Esophagus (tissue), 2 donors: Measurements from ENCODE around the gene POLRMT. TPM values are rescaled to one million over a fixed set of nuclear protein-coding genes. Genes with fewer than 3 reads are reported as not detected.
"Not testable (repeated sequence)": the region's sequence is repeated elsewhere in the genome, so short reads cannot be mapped to it uniquely, and the experiment has no call there.

Experiments used
- H3K27ac ChIP-seq, 2 donors: one replicate each; pipeline ENCODE4 v1.5.1; 2013; ENCODE audit warnings: low read depth in 2 of 2, mild to moderate bottlenecking in 2 of 2, inconsistent platforms in 1 of 2, low read length in 1 of 2, moderate library complexity in 1 of 2
- H3K27me3 ChIP-seq, 2 donors: one replicate each; pipeline ENCODE4 v1.6.1; 2013; ENCODE audit warnings: low read length in 2 of 2, control low read depth in 1 of 2, mild to moderate bottlenecking in 1 of 2; ENCODE audit not compliant: insufficient read depth in 2 of 2, control insufficient read depth in 1 of 2
- H3K36me3 ChIP-seq, 2 donors: one replicate each; pipeline ENCODE4 v1.6.1; 2013; ENCODE audit warnings: low read length in 1 of 2; ENCODE audit not compliant: control insufficient read depth in 2 of 2, insufficient read depth in 2 of 2
- H3K4me1 ChIP-seq, 2 donors: one replicate each; pipeline ENCODE4 v1.6.1; 2013; ENCODE audit warnings: low read length in 1 of 2; ENCODE audit not compliant: control insufficient read depth in 2 of 2, insufficient read depth in 2 of 2
- H3K4me3 ChIP-seq, 2 donors: one replicate each; pipeline ENCODE4 v1.5.1; 2013; ENCODE audit warnings: low read length in 2 of 2, mild to moderate bottlenecking in 2 of 2, low read depth in 1 of 2, moderate library complexity in 1 of 2
- H3K9me3 ChIP-seq, 2 donors: one replicate each; pipeline ENCODE4 v1.6.1; 2013; ENCODE audit warnings: mild to moderate bottlenecking in 2 of 2, low read depth in 1 of 2, low read length in 1 of 2, moderate library complexity in 1 of 2; ENCODE audit not compliant: control insufficient read depth in 2 of 2, insufficient read depth in 1 of 2
- WGBS, 2 donors: extraction: QIAGEN DNeasy Blood & Tissue Kit; methylation state at CpG; one replicate each; pipeline ENCODE4 v1.1.7; 2013; 5-methylcytosine and 5-hydroxymethylcytosine counted together
- polyA plus RNA-seq, 2 donors: library from polyadenylated mRNA; stranded (reverse); fragments of 200-250 nt; gene quantifications; one replicate each; pipeline ENCODE4 v1.2.3, GENCODE V29; 2013
- donor health status: healthy with polysubstance abuse.
- donor health status: Bipolar disorder and iron deficiency.

The POLRMT gene
- polyA plus RNA-seq, 2 donors, result 35.6 to 56.1 TPM

GRCh38 chr19:608155-609003 lies 25.0 kb downstream of the POLRMT start:
- H3K27me3 ChIP-seq, result peaks cover 0 to 4% of the 10 kb centered on the region in 2 donors
- no peak overlapping the region for H3K27ac ChIP-seq
- no peaks in the 10 kb centered on the region for H3K4me1 ChIP-seq
- H3K36me3 ChIP-seq, result no peaks in the 10 kb centered on the region
- H3K4me3 ChIP-seq, result no peak overlapping the region
- WGBS, 2 donors, result 78 to 82% methylated on average over 27 to 30 of the region's 30 CpGs
- H3K9me3 ChIP-seq, result peaks cover 0 to 3% of the 10 kb centered on the region in 2 donors

- Histone ChIP-seq H3K4me3 (no peak overlapping the region), H3K27me3 (peaks cover 0 to 4% of the 10 kb centered on the region in 2 donors), H3K27ac (no peak overlapping the region), H3K9me3 (peaks cover 0 to 3% of the 10 kb centered on the region in 2 donors), H3K36me3 (no peaks in the 10 kb centered on the region), H3K4me1 (no peaks in the 10 kb centered on the region)
- 85 to 88% methylated on average over 26 to 30 of the region's 30 CpGs for WGBS, 2 donors
Measured at GRCh38 chr19:607301-608154, 25.8 kb downstream of the POLRMT start.

GRCh38 chr19:605061-605971 lies 28.0 kb downstream of the POLRMT start:
- not testable (repeated sequence) for H3K27ac ChIP-seq, H3K36me3 ChIP-seq, H3K4me1 ChIP-seq, H3K9me3 ChIP-seq, H3K27me3 ChIP-seq, H3K4me3 ChIP-seq
- WGBS, 2 donors, result 69 to 85% methylated on average over 16 to 34 of the region's 34 CpGs

GRCh38 chr19:604355-604754 lies 29.0 kb downstream of the POLRMT start:
- H3K4me3 ChIP-seq, result no peak overlapping the region
- H3K27me3 ChIP-seq, result no peaks in the 10 kb centered on the region
- H3K9me3 ChIP-seq, result peaks cover 0 to 3% of the 10 kb centered on the region in 2 donors
- WGBS, 2 donors, result 81 to 89% methylated on average over 11 of the region's 11 CpGs
- no peak overlapping the region for H3K27ac ChIP-seq
- no peaks in the 10 kb centered on the region for H3K4me1 ChIP-seq
- H3K36me3 ChIP-seq, result no peaks in the 10 kb centered on the region

- not testable (repeated sequence) for H3K4me3 ChIP-seq, H3K9me3 ChIP-seq, H3K27ac ChIP-seq, H3K4me1 ChIP-seq, H3K27me3 ChIP-seq, H3K36me3 ChIP-seq
- 89 to 94% methylated on average over 20 of the region's 20 CpGs for WGBS, 2 donors
Measured at GRCh38 chr19:603779-604178, 29.6 kb downstream of the POLRMT start.

- not testable (repeated sequence) for H3K9me3 ChIP-seq, H3K4me3 ChIP-seq, H3K27me3 ChIP-seq, H3K4me1 ChIP-seq, H3K27ac ChIP-seq, H3K36me3 ChIP-seq
- WGBS, 2 donors, result 87 to 88% methylated on average over 10 to 13 of the region's 13 CpGs
Measured at GRCh38 chr19:603302-603639, 30.1 kb downstream of the POLRMT start.

GRCh38 chr19:602391-603301 lies 30.7 kb downstream of the POLRMT start:
- no peaks in the 10 kb centered on the region for H3K36me3 ChIP-seq
- 78 to 79% methylated on average over 34 to 35 of the region's 35 CpGs for WGBS, 2 donors
- no peaks in the 10 kb centered on the region for H3K27me3 ChIP-seq
- no peak overlapping the region for H3K27ac ChIP-seq
- H3K4me3 ChIP-seq, result no peak overlapping the region
- no peaks in the 10 kb centered on the region for H3K4me1 ChIP-seq
- peaks cover 0 to 3% of the 10 kb centered on the region in 2 donors for H3K9me3 ChIP-seq

- H3K4me3 ChIP-seq, result no peak overlapping the region
Measured at GRCh38 chr19:601790-602189, 31.5 kb downstream of the POLRMT start.

More at GRCh38 chr19:601790-602189, 31.5 kb downstream of the POLRMT start:
- no peaks in the 10 kb centered on the region for H3K27me3 ChIP-seq
- no peak overlapping the region for H3K27ac ChIP-seq
- H3K4me1 ChIP-seq, result no peaks in the 10 kb centered on the region
- no peaks in the 10 kb centered on the region for H3K36me3 ChIP-seq
- 74 to 81% methylated on average over 25 of the region's 25 CpGs for WGBS, 2 donors
- H3K9me3 ChIP-seq, result peaks cover 0 to 3% of the 10 kb centered on the region in 2 donors
